LoVo (cell line): Measurements from ENCODE around the gene NLK.
A peak's percentile ranks its signal among the peaks of the same experiment; 100 is the strongest.
"Not testable (repeated sequence)": the region's sequence is repeated elsewhere in the genome, so short reads cannot be mapped to it uniquely, and the experiment has no call there.

Experiments
- DNase-seq: peaks from one replicate; pipeline ENCODE4 v3.0.0-alpha.2; 2016; ENCODE audit warnings: low spot score

The NLK gene

GRCh38 chr17:28196636-28197035 is 154.2 kb downstream of the NLK start:
- DNase-seq = no peak

GRCh38 chr17:28199115-28199514 is 156.6 kb downstream of the NLK start:
- no peak for DNase-seq

GRCh38 chr17:28199728-28200127 is 157.3 kb downstream of the NLK start:
- no peak for DNase-seq

- DNase-seq = no peak
Observed at GRCh38 chr17:28201315-28201714, 158.8 kb downstream of the NLK start.

- DNase-seq = no peak
Observed at GRCh38 chr17:28204244-28204643, 161.8 kb downstream of the NLK start.

- DNase-seq = peak; percentile 64
Observed at GRCh38 chr17:28204751-28205150, 162.3 kb downstream of the NLK start.

- no peak for DNase-seq
Observed at GRCh38 chr17:28206292-28206691, 163.8 kb downstream of the NLK start.

GRCh38 chr17:28211811-28212210 is 169.3 kb downstream of the NLK start:
- DNase-seq = no peak

- DNase-seq = not testable (repeated sequence)
Observed at GRCh38 chr17:28213578-28213977, 171.1 kb downstream of the NLK start.

GRCh38 chr17:28216052-28216451 is 173.6 kb downstream of the NLK start:
- DNase-seq = no peak

GRCh38 chr17:28216528-28216927 is 174.1 kb downstream of the NLK start:
- DNase-seq = no peak

- DNase-seq = no peak
Observed at GRCh38 chr17:28219771-28220170, 177.3 kb downstream of the NLK start.

GRCh38 chr17:28221751-28222414 is 179.4 kb downstream of the NLK start:
- DNase-seq = no peak

- DNase-seq = no peak
Observed at GRCh38 chr17:28225271-28225670, 182.8 kb downstream of the NLK start.

- no peak for DNase-seq
Observed at GRCh38 chr17:28225867-28226266, 183.4 kb downstream of the NLK start.

GRCh38 chr17:28226563-28227315 is 184.3 kb downstream of the NLK start:
- no peak for DNase-seq

GRCh38 chr17:28227316-28228108 is 185.0 kb downstream of the NLK start:
- peak; percentile 83 for DNase-seq

- DNase-seq = no peak
Observed at GRCh38 chr17:28228109-28228840, 185.8 kb downstream of the NLK start.

GRCh38 chr17:28228986-28229729 is 186.7 kb downstream of the NLK start:
- no peak for DNase-seq

GRCh38 chr17:28230011-28230410 is 187.5 kb downstream of the NLK start:
- DNase-seq = no peak

- not testable (repeated sequence) for DNase-seq
Observed at GRCh38 chr17:28230607-28231006, 188.1 kb downstream of the NLK start.
